ENCODE data around the gene RHOV.

Gene RHOV

DNA sequence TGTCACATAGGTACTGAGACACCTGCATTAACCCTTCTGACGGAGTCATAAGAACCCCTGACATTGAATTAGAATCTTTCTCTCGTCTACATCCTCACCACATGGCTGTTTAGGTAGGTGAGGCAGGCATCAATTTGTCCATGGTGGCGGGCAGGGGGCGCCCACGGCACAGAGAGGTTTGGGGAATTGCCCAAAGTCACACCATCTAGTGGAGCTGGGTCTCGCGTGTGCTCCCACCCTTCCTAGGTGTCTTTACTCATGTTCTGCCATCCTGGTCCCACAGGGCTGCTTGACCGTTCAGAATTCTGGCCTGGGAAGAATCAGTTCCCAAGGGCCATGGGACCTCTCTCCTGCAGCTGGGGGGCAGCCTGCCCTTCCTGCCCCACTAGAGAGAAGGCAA, 40.5 kb upstream of the RHOV start:
- ATAC-seq, result no peak
- TF ChIP-seq SNAI2 (CRISPR knock-in tag; IDR thresholded peaks at IDR 0.05) (no peak), PPARA (CRISPR knock-in tag; IDR thresholded peaks at IDR 0.05; ENCODE audit: borderline replicate concordance) (no peak), ARNTL (CRISPR knock-in tag; IDR thresholded peaks at IDR 0.05; ENCODE audit: borderline replicate concordance, low read depth) (no peak), ZNF70 (CRISPR knock-in tag; IDR thresholded peaks at IDR 0.05) (no peak), ESRRG (CRISPR knock-in tag; IDR thresholded peaks at IDR 0.05) (no peak), OSR1 (CRISPR knock-in tag; IDR thresholded peaks at IDR 0.05) (no peak), CSDC2 (CRISPR knock-in tag; IDR thresholded peaks at IDR 0.05) (no peak), ZNF565 (CRISPR knock-in tag; conservative IDR thresholded peaks at IDR 0.05; ENCODE audit: low read depth) (no peak), TCF4 (CRISPR knock-in tag; IDR thresholded peaks at IDR 0.05; ENCODE audit: borderline replicate concordance) (no peak), ZNF8 (CRISPR knock-in tag; IDR thresholded peaks at IDR 0.05) (no peak), GLIS3 (CRISPR knock-in tag; IDR thresholded peaks at IDR 0.05) (no peak)
- TF ChIP-seq, protein P1, sequence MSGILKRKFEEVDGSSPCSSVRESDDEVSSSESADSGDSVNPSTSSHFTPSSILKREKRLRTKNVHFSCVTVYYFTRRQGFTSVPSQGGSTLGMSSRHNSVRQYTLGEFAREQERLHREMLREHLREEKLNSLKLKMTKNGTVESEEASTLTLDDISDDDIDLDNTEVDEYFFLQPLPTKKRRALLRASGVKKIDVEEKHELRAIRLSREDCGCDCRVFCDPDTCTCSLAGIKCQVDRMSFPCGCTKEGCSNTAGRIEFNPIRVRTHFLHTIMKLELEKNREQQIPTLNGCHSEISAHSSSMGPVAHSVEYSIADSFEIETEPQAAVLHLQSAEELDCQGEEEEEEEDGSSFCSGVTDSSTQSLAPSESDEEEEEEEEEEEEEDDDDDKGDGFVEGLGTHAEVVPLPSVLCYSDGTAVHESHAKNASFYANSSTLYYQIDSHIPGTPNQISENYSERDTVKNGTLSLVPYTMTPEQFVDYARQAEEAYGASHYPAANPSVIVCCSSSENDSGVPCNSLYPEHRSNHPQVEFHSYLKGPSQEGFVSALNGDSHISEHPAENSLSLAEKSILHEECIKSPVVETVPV (CRISPR knock-in tag; IDR thresholded peaks at IDR 0.05), result no peak
- TF ChIP-seq, protein P2, sequence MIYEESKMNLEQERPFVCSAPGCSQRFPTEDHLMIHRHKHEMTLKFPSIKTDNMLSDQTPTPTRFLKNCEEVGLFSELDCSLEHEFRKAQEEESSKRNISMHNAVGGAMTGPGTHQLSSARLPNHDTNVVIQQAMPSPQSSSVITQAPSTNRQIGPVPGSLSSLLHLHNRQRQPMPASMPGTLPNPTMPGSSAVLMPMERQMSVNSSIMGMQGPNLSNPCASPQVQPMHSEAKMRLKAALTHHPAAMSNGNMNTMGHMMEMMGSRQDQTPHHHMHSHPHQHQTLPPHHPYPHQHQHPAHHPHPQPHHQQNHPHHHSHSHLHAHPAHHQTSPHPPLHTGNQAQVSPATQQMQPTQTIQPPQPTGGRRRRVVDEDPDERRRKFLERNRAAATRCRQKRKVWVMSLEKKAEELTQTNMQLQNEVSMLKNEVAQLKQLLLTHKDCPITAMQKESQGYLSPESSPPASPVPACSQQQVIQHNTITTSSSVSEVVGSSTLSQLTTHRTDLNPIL (CRISPR knock-in tag; IDR thresholded peaks at IDR 0.05; ENCODE audit: low read depth), result no peak

DNA sequence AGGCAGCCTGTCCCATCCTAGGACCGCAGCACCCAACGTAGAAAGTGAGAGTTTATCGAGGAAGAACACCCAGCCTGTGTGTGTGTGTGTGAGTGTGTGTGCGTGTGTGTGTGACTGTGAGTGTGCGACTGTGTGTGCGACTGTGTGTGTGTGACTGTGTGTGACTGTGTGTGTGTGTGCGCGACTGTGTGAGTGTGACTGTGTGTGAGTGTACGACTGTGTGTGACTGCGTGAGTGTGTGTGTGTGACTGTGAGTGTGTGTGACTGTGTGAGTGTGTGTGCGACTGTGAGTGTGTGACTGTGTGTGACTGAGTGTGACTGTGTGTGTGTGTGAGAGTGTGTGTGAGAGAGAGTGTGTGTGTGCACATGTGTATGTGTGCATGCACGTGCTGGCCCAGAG, 40.0 kb upstream of the RHOV start:
- no peak for ATAC-seq
- no peak for TF ChIP-seq BACH2 (CRISPR knock-in tag; IDR thresholded peaks at IDR 0.05; ENCODE audit: borderline replicate concordance)
- TF ChIP-seq, protein P3, sequence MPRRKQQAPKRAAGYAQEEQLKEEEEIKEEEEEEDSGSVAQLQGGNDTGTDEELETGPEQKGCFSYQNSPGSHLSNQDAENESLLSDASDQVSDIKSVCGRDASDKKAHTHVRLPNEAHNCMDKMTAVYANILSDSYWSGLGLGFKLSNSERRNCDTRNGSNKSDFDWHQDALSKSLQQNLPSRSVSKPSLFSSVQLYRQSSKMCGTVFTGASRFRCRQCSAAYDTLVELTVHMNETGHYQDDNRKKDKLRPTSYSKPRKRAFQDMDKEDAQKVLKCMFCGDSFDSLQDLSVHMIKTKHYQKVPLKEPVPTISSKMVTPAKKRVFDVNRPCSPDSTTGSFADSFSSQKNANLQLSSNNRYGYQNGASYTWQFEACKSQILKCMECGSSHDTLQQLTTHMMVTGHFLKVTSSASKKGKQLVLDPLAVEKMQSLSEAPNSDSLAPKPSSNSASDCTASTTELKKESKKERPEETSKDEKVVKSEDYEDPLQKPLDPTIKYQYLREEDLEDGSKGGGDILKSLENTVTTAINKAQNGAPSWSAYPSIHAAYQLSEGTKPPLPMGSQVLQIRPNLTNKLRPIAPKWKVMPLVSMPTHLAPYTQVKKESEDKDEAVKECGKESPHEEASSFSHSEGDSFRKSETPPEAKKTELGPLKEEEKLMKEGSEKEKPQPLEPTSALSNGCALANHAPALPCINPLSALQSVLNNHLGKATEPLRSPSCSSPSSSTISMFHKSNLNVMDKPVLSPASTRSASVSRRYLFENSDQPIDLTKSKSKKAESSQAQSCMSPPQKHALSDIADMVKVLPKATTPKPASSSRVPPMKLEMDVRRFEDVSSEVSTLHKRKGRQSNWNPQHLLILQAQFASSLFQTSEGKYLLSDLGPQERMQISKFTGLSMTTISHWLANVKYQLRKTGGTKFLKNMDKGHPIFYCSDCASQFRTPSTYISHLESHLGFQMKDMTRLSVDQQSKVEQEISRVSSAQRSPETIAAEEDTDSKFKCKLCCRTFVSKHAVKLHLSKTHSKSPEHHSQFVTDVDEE (CRISPR knock-in tag; IDR thresholded peaks at IDR 0.05), result no peak
- no peak for TF ChIP-seq ZFP30 (CRISPR knock-in tag; IDR thresholded peaks at IDR 0.05)
- TF ChIP-seq, protein P4, sequence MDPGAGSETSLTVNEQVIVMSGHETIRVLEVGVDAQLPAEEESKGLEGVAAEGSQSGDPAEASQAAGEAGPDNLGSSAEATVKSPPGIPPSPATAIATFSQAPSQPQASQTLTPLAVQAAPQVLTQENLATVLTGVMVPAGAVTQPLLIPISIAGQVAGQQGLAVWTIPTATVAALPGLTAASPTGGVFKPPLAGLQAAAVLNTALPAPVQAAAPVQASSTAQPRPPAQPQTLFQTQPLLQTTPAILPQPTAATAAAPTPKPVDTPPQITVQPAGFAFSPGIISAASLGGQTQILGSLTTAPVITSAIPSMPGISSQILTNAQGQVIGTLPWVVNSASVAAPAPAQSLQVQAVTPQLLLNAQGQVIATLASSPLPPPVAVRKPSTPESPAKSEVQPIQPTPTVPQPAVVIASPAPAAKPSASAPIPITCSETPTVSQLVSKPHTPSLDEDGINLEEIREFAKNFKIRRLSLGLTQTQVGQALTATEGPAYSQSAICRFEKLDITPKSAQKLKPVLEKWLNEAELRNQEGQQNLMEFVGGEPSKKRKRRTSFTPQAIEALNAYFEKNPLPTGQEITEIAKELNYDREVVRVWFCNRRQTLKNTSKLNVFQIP (CRISPR knock-in tag; IDR thresholded peaks at IDR 0.05; ENCODE audit: borderline replicate concordance, low read depth), result no peak
- no peak for TF ChIP-seq SNAI2 (CRISPR knock-in tag; IDR thresholded peaks at IDR 0.05)
- no peak for TF ChIP-seq ZNF565 (CRISPR knock-in tag; conservative IDR thresholded peaks at IDR 0.05; ENCODE audit: low read depth)
- TF ChIP-seq ZNF70 (CRISPR knock-in tag; IDR thresholded peaks at IDR 0.05), result no peak
- no peak for TF ChIP-seq ESRRG (CRISPR knock-in tag; IDR thresholded peaks at IDR 0.05)
- no peak for TF ChIP-seq RARB (CRISPR knock-in tag; IDR thresholded peaks at IDR 0.05)
- TF ChIP-seq, protein P2 (CRISPR knock-in tag; IDR thresholded peaks at IDR 0.05; ENCODE audit: low read depth), result no peak
- TF ChIP-seq, protein P5, sequence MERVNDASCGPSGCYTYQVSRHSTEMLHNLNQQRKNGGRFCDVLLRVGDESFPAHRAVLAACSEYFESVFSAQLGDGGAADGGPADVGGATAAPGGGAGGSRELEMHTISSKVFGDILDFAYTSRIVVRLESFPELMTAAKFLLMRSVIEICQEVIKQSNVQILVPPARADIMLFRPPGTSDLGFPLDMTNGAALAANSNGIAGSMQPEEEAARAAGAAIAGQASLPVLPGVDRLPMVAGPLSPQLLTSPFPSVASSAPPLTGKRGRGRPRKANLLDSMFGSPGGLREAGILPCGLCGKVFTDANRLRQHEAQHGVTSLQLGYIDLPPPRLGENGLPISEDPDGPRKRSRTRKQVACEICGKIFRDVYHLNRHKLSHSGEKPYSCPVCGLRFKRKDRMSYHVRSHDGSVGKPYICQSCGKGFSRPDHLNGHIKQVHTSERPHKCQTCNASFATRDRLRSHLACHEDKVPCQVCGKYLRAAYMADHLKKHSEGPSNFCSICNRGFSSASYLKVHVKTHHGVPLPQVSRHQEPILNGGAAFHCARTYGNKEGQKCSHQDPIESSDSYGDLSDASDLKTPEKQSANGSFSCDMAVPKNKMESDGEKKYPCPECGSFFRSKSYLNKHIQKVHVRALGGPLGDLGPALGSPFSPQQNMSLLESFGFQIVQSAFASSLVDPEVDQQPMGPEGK (CRISPR knock-in tag; IDR thresholded peaks at IDR 0.05; ENCODE audit: borderline replicate concordance), result no peak
- TF ChIP-seq OSR1 (CRISPR knock-in tag; IDR thresholded peaks at IDR 0.05), result no peak
- TF ChIP-seq ISL1 (CRISPR knock-in tag; IDR thresholded peaks at IDR 0.05), result no peak
- TF ChIP-seq ARNTL (CRISPR knock-in tag; IDR thresholded peaks at IDR 0.05; ENCODE audit: borderline replicate concordance, low read depth), result no peak
- TF ChIP-seq PPARA (CRISPR knock-in tag; IDR thresholded peaks at IDR 0.05; ENCODE audit: borderline replicate concordance), result no peak
- TF ChIP-seq ZNF8 (CRISPR knock-in tag; IDR thresholded peaks at IDR 0.05), result no peak
- TF ChIP-seq TOX (CRISPR knock-in tag; IDR thresholded peaks at IDR 0.05; ENCODE audit: borderline replicate concordance), result no peak
- TF ChIP-seq GLIS3 (CRISPR knock-in tag; IDR thresholded peaks at IDR 0.05), result no peak
- TF ChIP-seq TCF4 (CRISPR knock-in tag; IDR thresholded peaks at IDR 0.05; ENCODE audit: borderline replicate concordance), result no peak
- no peak for TF ChIP-seq ZC3H10 (CRISPR knock-in tag; IDR thresholded peaks at IDR 0.05)
